Skeletal muscle tissue (tissue), 4 donors: Measurements from ENCODE around the gene GALNT9. TPM values are rescaled to one million over a fixed set of nuclear protein-coding genes. Genes with fewer than 3 reads are reported as not detected.

Experiments used
- H3K27ac ChIP-seq: one replicate; pipeline ENCODE4 v1.7.0; 2013; ENCODE audit warnings: mild to moderate bottlenecking, low read depth, low read length, inconsistent platforms
- H3K27me3 ChIP-seq, 3 donors: one replicate each; pipeline ENCODE4 v1.7.0; 2013; ENCODE audit warnings: low read length in 3 of 3; ENCODE audit not compliant: control insufficient read depth in 3 of 3, insufficient read depth in 3 of 3
- H3K36me3 ChIP-seq, 3 donors: one replicate each; pipeline ENCODE4 v1.7.0; 2013; ENCODE audit warnings: low read length in 3 of 3; ENCODE audit not compliant: control insufficient read depth in 3 of 3, insufficient read depth in 3 of 3
- H3K4me1 ChIP-seq, 3 donors: one replicate each; pipeline ENCODE4 v1.7.0; 2013; ENCODE audit warnings: low read length in 3 of 3, mild to moderate bottlenecking in 3 of 3; ENCODE audit not compliant: control insufficient read depth in 3 of 3, insufficient read depth in 3 of 3
- H3K4me3 ChIP-seq, 3 donors: one replicate each; pipeline ENCODE4 v1.7.0; 2013; ENCODE audit warnings: low read length in 3 of 3
- H3K9ac ChIP-seq, 3 donors: one replicate each; pipeline ENCODE4 v1.7.0; 2013; ENCODE audit warnings: low read length in 3 of 3, mild to moderate bottlenecking in 3 of 3, moderate library complexity in 2 of 3, low read depth in 1 of 3
- H3K9me3 ChIP-seq, 3 donors: one replicate each; pipeline ENCODE4 v1.7.0; 2013; ENCODE audit warnings: low read length in 3 of 3; ENCODE audit not compliant: control insufficient read depth in 3 of 3
- total RNA-seq: library from RNA; depleted of rRNA; stranded (reverse); fragments of >200 nt; gene quantifications from one replicate; pipeline ENCODE4 v1.2.3, GENCODE V29; 2014
- donor health status: Osteomylitis.

GALNT9 gene
- total RNA-seq, 1 donor from 2014 or later, result 0.52 TPM

- Histone ChIP-seq H3K36me3 (peaks cover 13 to 30% (median 25%) of the 10 kb centered on the region in 3 donors), H3K9ac (no peak overlapping the region), H3K27me3 (peaks cover 3 to 12% (median 10%) of the 10 kb centered on the region in 3 donors), H3K9me3 (no peaks in the 10 kb centered on the region), H3K4me3 (no peak overlapping the region), H3K4me1 (peaks cover 5 to 7% (median 6%) of the 10 kb centered on the region in 3 donors), H3K27ac (no peak overlapping the region)
Measured at GRCh38 chr12:132155771-132156572, 173.4 kb downstream of the GALNT9 start.

GRCh38 chr12:132154941-132155770 lies 174.2 kb downstream of the GALNT9 start:
- peaks cover 0 to 10% (median 6%) of the 10 kb centered on the region in 3 donors for H3K27me3 ChIP-seq
- no peak overlapping the region for H3K27ac ChIP-seq
- peaks cover 5 to 7% (median 6%) of the 10 kb centered on the region in 3 donors for H3K4me1 ChIP-seq

GRCh38 chr12:132154341-132154761 lies 175.0 kb downstream of the GALNT9 start:
- H3K9ac ChIP-seq, result peak overlapping the region; percentile 50 to 75 (median 69)
- no peaks in the 10 kb centered on the region for H3K9me3 ChIP-seq
- H3K27me3 ChIP-seq, result peaks cover 0 to 3% (median 2%) of the 10 kb centered on the region in 3 donors
- H3K27ac ChIP-seq, result no peak overlapping the region
- H3K36me3 ChIP-seq, result peaks cover 13 to 33% (median 25%) of the 10 kb centered on the region in 3 donors
- peaks cover 5 to 7% (median 6%) of the 10 kb centered on the region in 3 donors for H3K4me1 ChIP-seq
- H3K4me3 ChIP-seq, result peak overlapping the region; percentile 25 to 64 (median 46)

More at GRCh38 chr12:132154941-132155770, 174.2 kb downstream of the GALNT9 start:
- Histone ChIP-seq H3K9ac (no peak overlapping the region), H3K36me3 (peaks cover 13 to 30% (median 25%) of the 10 kb centered on the region in 3 donors), H3K4me3 (no peak overlapping the region), H3K9me3 (no peaks in the 10 kb centered on the region)

- H3K4me1 ChIP-seq, result peaks cover 5 to 7% (median 6%) of the 10 kb centered on the region in 3 donors
- H3K27me3 ChIP-seq, result peaks cover 0 to 3% (median 2%) of the 10 kb centered on the region in 3 donors
- peak overlapping the region; percentile 25 to 64 (median 46) for H3K4me3 ChIP-seq
- peak overlapping the region; percentile 50 to 75 (median 69) for H3K9ac ChIP-seq
- no peak overlapping the region for H3K27ac ChIP-seq
- peaks cover 13 to 33% (median 25%) of the 10 kb centered on the region in 3 donors for H3K36me3 ChIP-seq
- no peaks in the 10 kb centered on the region for H3K9me3 ChIP-seq
Measured at GRCh38 chr12:132153501-132154340, 175.7 kb downstream of the GALNT9 start.

- Histone ChIP-seq H3K4me3 (no peak overlapping the region), H3K36me3 (peaks cover 15 to 28% (median 21%) of the 10 kb centered on the region in 3 donors), H3K9ac (no peak overlapping the region), H3K4me1 (peaks cover 5 to 7% (median 6%) of the 10 kb centered on the region in 3 donors), H3K27me3 (peaks cover 0 to 3% (median 2%) of the 10 kb centered on the region in 3 donors), H3K9me3 (no peaks in the 10 kb centered on the region), H3K27ac (no peak overlapping the region)
Measured at GRCh38 chr12:132152953-132153352, 176.4 kb downstream of the GALNT9 start.

GRCh38 chr12:132152411-132152821 lies 177.0 kb downstream of the GALNT9 start:
- Histone ChIP-seq H3K4me3 (no peak overlapping the region), H3K36me3 (peaks cover 15 to 25% (median 19%) of the 10 kb centered on the region in 3 donors), H3K27ac (no peak overlapping the region), H3K9me3 (no peaks in the 10 kb centered on the region), H3K27me3 (peaks cover 0 to 3% (median 2%) of the 10 kb centered on the region in 3 donors), H3K4me1 (peaks cover 5 to 7% (median 6%) of the 10 kb centered on the region in 3 donors), H3K9ac (no peak overlapping the region)

GRCh38 chr12:132151766-132152410 lies 177.5 kb downstream of the GALNT9 start:
- Histone ChIP-seq H3K36me3 (peaks cover 16 to 23% (median 19%) of the 10 kb centered on the region in 3 donors), H3K27ac (no peak overlapping the region), H3K9me3 (no peaks in the 10 kb centered on the region), H3K4me3 (no peak overlapping the region), H3K4me1 (peaks cover 5 to 7% (median 6%) of the 10 kb centered on the region in 3 donors), H3K27me3 (peaks cover 0 to 3% (median 2%) of the 10 kb centered on the region in 3 donors), H3K9ac (no peak overlapping the region)

- H3K9ac ChIP-seq, result no peak overlapping the region
Measured at GRCh38 chr12:132151145-132151765, 178.1 kb downstream of the GALNT9 start.

More at GRCh38 chr12:132151145-132151765, 178.1 kb downstream of the GALNT9 start:
- Histone ChIP-seq H3K27ac (no peak overlapping the region), H3K4me3 (no peak overlapping the region), H3K4me1 (peaks cover 5 to 7% (median 6%) of the 10 kb centered on the region in 3 donors), H3K27me3 (peaks cover 0 to 3% (median 2%) of the 10 kb centered on the region in 3 donors), H3K9me3 (no peaks in the 10 kb centered on the region), H3K36me3 (peaks cover 14 to 20% (median 19%) of the 10 kb centered on the region in 3 donors)
